GM21423 (cell line): ENCODE data around the gene ETFB.

Experiments used
- ATAC-seq: cut with Tn5 transposase; IDR thresholded peaks from one replicate; pipeline ENCODE4 v1.9.1; 2021; ENCODE audit warnings: mild to moderate bottlenecking, moderate library complexity; ENCODE audit not compliant: unreplicated experiment

The ETFB gene

DNA sequence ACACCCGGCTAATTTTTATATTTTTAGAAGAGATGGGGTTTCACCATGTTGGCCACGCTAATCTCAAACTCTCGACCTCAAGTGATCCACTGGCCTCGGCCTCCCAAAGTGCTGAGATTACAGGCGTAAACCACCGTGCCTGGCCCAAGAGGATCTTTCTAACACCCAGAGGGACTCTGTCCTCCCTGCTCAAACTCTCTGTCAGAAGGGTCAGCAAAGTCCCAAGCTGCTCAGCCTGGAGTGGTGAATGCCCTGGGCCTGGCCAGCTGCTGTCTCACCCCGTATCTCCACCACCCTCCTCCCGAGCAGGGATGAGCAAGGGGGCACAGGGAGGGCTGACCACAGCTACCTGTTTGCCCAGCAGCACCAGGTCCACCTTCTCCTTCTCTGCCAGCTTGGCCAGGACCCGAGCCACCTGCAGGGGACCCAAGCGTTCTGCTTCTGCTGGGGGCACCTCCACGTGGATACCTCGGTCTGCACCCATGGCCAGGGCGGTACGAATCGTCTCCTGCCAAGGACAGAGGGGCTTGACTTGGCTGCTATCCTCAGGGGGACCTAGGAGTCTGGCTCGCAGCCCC is 13.3 kb downstream of the ETFB start:
- no peak for ATAC-seq

GRCh38 chr19:51351266-51351990 is 14.8 kb downstream of the ETFB start:
- ATAC-seq = no peak

- ATAC-seq = no peak
These were observed 18.8 kb downstream of the ETFB start for GRCh38 chr19:51347209-51347928.

GRCh38 chr19:51346742-51347141 is 19.4 kb downstream of the ETFB start:
- ATAC-seq = no peak

DNA sequence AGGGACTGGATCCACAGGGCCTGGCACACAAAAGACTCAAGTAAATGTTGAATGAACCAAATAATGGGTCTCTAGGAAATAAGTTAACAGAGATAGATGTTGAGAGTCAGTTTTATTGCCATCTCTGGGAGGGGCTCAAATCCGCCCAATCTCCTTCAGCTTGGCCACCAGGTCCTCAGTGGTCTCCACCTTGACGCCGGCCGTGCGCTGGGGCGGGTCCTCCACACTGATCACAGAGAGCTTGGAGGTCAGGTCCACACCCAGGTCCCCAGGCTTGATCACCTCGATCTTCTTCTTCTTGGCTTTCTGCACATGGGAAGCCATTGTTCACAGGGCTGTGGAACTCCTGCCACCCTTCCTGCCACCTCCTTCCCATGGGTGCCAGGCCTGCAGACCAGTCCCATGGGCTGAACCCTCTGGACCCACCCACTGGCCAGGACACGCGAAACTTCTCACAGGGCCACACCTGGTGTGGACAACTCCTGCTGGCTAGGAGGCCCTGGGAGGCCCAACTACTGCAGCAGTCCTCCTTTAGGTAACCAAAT is 21.0 kb downstream of the ETFB start:
- ATAC-seq = no peak

- ATAC-seq = no peak
These were observed 23.3 kb downstream of the ETFB start for GRCh38 chr19:51342631-51343569.

DNA sequence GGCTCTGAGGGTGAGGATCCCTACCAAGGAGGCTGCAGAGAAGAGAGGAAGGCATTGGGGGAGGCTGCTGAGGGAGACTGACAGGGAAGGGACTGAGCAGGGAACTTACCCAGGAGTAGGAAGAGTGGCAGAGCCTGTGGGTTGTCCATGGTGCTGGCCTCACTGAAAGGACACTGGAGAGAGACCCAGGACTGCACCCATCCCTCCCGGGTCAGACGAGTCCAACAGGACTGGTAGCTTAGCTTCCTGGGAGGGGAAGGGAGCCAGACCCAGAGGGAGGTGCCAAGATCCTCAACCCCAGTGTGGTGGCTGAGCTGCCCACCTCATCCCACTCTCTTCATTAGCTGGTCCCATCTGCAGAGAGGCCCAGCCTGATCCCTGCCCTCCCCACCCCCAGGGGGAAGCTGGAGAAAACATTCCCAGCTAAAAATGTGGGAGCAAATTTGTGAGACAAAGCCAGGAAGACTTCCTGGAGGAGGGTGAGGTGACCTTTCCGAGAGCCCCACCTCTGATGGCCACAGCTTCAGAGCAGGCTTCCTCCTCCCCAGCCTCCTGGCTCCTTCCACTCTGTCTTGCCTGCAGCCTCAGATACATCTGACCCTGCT is 24.1 kb downstream of the ETFB start, which contains the start of gene VSIG10L:
Gene VSIG10L (minus strand): TSS at position 164 of the 605 bp plus-strand sequence. CDS start 15 bp downstream, at position 149.
- ATAC-seq = no peak

DNA sequence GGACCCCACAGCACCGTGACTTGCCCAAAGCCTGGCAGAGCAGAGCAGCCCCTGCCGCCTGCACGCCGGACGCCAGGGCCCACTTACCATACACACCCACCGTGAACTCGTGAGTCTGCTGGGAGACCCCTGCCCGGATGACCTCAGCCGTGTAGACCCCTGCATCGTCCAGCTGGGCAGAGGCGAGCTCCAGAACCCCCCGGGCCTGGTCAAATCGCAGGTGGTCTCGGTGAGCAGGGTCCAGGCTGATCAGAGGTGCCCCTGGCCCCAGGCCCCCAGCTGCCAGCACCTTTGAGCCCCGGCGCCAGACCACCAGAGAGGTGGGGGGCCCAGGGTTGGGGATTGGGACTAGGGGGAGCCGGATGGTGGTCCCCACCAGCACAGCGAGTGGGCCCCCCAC is 25.1 kb downstream of the ETFB start:
- ATAC-seq = no peak

DNA sequence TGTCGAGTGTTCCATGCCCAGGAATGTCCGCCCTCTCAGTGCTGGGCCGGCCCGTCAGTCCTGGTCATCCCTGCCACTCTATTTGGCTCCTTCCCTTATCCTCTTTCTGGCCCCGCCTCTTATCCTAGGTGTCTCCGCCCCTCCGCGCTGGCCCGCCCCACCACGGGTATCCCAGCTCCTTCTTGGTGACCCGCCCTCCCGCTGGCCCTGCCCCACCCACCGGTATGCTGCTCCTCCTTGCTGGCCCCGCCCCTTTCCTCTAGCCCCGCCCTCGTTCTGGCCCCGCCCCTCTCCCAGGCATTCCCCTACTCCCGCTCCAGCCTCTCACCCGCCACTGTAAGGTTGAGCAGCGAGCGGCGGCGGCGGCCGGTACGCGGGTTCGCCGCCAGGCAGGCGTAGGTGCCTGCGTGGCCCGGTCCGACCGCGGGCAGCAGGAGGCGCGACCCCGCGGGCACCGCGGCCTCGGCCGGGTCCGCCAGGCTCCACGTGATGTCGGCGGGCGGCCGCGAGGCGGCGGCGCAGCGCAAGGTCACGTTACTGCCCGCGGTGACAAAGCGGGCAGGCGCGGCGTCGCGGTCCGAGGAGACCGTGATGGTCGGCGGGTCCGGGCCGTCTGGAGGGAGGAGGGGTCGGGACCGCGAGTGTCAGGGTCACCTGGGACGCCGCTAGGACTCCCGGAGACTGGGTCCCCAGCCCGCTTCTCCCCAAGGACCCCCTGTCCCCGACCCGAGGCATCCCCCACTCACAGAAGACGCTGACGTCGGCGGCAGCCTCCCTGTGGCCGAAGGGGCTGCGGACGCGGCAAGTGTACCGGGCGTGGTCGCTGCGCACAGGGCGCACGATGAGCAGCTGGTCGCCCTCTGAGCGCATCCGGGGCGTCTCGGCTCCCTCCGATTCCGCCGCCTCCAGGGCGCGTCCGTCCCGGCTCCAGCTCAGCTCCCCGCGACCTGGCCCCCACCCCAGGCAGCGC is 26.2 kb downstream of the ETFB start:
- peak; percentile 49 for ATAC-seq

- no peak for ATAC-seq
These were observed 26.9 kb downstream of the ETFB start for GRCh38 chr19:51339313-51339686.

GRCh38 chr19:51338563-51339312 is 27.4 kb downstream of the ETFB start:
- peak; percentile 49 for ATAC-seq

DNA sequence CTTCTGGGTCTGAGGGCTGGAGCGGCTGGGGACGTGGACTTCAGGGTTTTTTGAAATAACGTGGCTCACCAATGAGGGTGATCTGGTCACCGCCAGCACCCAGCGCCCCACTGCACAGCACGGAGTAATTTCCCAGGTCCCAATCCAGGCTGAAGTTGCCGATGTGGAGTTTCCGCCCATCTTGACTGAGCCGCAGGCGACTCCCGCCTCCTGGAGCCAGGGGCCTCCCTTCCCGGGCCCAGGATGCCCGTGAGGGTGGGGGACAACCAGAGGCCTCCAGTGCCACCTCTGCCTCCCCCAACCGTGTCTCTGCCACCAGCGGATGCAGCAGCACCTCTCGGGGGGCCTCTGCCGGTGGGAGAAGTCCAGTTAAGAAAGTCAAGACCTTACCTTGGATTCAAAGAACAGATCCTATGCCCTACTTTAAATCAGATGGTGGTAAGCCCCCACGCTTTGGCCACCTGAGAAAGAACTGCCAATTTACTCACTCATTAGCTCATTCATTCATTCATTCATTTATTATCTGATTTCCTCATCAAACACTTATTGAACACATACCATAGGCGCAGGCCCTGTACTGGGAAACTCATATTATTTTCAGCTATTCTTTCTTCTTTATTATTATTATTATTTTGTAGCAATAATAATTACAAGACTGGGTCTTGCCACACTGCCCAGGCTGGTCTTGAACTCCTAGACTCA is 28.2 kb downstream of the ETFB start:
- no peak for ATAC-seq

DNA sequence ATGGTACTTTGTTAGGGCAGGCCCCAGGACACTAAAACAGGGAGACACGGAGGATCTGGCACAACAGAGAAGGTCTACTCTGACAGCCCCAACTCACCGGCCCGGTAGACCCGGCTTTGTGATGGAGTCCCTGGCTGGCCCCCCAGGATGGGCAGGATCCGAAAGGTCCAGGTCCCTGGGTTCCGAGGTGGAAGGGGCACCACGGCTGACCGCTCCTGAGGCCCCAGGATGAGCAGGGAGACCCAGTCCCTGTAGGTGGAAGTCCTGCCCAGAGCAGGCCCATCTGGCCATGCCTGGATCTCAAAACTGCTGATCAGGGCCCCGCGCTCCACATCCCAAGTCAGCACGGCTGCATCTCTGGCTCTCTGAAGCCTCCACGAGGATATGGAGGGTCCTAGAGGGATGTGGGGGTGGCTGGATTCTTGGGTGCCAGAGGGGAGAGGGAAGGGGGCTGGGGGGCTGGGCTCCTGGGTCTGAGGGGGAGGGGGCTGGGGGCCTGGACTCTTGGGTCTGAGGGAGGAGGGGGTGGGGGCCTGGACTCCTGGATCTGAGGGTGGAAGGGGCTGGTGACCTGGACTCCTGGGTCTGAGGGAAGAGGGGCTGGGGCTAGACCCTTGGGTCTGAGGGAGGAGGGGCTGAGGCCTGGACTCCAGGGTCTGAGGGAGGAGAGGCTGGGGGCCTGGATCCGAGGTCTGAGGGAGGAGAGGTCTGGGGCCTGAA is 28.9 kb downstream of the ETFB start:
- no peak for ATAC-seq

DNA sequence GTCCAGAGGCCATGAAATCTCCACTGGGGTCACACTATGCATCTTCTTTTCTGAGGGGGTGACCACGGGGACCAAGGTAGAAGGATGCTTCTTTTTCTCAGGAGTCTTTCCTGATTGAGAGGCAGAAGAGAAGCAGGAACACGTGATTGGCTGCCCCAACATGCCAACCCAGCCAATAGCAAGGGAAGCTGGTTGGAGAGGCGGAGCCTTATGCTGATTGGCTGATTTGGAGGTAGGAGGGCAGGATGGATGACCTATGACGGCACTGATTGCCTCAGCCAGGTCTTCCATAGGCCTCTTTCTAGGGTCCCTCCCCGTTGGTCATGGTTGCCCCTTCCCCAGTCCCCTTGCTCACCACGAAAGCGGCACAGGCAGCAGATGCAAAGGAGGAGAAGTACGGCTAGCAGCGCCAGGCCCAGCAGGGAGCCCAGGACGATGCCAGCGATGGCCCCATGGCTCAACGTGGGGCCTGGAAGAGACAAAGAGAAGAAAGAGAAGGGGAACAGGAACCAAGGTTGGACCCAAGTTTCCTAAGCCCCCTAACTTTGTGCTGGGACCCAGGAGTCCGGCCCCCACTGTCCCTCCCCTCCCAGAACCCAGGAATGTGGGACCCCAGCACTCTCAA is 32.2 kb downstream of the ETFB start:
- no peak for ATAC-seq

DNA sequence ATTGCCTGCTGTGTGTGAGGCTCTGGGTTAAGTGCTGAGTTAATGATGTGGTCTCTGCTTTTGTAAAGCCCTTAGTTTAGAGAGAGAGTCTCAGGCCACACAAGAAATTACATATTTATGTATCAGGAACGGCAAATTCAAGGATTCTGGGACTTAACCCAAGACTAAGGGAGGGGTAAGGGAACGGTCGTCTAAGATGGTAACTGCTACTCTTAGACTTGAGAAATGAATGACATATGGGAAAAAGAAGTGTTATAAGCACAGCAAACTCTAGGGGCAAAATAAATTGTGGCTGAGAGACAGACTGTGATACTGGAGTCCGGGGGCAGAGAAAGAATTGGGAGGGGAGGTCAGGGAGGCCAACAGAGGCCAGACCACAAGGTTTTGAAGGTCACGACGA is 34.5 kb downstream of the ETFB start:
- ATAC-seq = no peak

GRCh38 chr19:51331193-51331592 is 35.0 kb downstream of the ETFB start:
- no peak for ATAC-seq

DNA sequence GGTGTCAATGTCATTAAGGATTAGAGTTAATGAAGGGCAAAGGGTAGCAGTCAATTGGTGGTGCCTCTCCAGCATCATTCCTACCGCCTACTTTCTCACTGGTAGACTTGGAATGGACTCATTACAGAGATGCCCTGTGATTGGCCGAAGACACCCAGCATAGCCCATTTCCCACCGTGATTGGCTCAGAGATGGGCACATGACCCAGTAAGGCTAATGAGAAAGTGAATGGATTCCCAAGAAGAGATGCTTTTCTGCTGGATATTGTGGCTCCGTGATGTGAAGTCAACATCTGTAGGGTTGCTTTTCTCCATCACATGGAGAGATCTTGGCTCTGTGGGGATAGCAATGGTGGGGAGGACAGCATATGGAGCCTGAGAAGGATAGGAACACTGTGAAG is 35.8 kb downstream of the ETFB start:
- ATAC-seq = no peak
